ENCODE measurements around the gene CEP83.
"Not testable (repeated sequence)": the region's sequence is repeated elsewhere in the genome, so short reads cannot be mapped to it uniquely, and the experiment has no call there.

The CEP83 gene, protein sequence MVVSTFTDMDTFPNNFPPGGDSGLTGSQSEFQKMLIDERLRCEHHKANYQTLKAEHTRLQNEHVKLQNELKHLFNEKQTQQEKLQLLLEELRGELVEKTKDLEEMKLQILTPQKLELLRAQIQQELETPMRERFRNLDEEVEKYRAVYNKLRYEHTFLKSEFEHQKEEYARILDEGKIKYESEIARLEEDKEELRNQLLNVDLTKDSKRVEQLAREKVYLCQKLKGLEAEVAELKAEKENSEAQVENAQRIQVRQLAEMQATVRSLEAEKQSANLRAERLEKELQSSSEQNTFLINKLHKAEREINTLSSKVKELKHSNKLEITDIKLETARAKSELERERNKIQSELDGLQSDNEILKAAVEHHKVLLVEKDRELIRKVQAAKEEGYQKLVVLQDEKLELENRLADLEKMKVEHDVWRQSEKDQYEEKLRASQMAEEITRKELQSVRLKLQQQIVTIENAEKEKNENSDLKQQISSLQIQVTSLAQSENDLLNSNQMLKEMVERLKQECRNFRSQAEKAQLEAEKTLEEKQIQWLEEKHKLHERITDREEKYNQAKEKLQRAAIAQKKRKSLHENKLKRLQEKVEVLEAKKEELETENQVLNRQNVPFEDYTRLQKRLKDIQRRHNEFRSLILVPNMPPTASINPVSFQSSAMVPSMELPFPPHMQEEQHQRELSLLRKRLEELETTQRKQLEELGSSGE

DNA sequence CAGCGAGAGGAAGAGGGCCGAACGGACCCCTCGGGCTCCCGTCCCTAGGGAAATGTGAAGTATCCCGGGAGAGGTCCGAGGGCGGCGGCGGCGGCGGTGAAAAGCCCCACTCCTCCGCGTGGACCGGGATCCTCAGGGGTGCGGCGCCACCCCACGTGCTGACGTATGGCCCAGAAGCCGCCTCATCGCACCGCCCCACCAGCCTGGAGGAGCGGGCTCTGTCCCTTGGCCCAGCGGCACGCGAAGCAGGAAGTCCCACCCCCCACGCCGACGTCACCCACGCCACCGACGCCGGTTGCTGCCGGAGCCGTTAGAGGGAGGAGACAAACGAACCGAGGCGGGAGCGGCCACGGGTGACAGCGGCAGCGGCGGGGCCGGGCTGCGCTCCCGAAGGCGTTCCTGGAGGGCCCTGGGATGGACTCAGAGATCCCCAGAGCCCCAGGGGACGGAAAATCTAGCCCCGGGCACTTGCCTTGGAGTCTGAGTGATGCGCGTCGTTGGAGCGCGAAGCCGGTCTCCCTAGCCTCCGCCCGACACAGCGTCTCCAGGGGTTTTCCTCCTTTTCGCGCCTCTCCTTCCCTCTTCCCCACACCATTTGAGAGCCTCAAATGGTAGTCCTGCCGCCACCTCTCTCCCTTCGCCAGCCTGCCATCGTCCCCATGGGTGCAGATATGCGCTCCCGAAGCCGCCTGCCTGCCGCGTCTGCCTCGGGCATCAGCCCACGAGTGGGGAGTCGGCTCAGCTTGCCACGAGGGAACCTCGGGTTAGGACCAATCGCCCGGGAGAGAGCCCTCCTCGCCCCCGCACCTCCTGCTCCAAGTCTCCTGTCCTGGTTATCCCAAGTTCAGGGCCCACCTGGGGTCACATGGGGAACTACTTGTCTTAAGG is at the start of gene CEP83:
CEP83 (minus strand) TSS at position 140 of the 888 bp plus-strand sequence. CDS start 47,377 bp downstream, outside the sequence.
- DNase-seq (ENCODE audit: low spot score), result peak; percentile 96

DNA sequence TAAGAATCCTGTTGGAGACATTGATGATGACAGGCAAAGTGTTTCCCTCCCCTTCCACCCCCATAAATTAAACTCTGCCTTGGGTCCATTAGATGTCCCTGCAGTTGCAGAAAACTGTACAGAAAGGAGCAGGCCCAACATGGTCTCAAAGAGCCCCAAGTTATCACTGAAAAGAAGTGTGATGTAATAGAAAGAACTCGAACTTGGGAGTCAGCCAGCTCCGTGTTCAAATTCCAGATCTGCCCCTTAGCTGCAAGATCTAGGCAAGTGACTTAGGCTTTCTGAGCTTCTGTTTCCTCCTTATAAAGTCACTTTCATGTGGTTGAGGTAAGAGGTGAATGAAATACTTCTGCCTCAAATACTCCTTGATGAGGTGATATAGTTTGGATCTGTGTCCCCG is 49.6 kb upstream of the CEP83 start:
- DNase-seq (ENCODE audit: low spot score), result no peak

DNA sequence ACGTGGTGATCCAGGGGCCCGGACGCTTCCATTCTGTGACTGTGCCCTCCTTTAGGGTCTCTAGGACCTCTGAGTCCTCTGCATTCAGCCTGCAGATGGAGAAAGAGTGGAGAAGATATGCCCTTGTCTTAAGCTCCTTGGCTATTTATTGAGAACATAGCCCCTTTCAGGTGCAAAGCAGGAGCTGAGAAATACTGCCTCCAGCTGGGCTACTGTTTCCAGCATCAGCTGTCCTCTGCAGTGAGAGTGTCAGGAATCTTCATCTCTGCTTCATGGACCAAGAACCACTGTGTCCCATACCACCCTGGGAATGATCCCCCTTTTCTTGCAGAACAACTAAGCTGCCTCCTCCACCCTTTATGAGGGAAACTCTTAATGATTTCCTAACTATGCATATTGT is 47.8 kb upstream of the CEP83 start:
- DNase-seq (ENCODE audit: low spot score), result no peak

DNA sequence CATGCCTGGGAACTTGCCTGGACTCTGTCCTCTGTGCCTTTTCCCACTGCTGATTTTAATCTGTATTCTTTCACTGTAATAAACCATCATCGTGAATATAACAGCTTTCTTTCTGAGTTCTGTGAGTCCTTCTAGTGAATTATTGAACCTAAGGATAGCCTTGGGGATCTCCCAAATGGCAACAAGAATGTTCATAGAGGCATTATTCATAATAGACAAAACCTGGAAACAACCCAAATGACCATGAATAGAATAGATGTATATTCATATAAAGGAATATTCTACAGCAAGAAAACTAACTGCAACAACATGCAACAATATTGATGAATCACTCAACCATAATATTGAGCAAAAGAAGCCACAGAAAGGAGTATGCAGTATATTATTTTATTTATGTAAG is 44.7 kb upstream of the CEP83 start:
- DNase-seq (ENCODE audit: low spot score), result no peak

DNA sequence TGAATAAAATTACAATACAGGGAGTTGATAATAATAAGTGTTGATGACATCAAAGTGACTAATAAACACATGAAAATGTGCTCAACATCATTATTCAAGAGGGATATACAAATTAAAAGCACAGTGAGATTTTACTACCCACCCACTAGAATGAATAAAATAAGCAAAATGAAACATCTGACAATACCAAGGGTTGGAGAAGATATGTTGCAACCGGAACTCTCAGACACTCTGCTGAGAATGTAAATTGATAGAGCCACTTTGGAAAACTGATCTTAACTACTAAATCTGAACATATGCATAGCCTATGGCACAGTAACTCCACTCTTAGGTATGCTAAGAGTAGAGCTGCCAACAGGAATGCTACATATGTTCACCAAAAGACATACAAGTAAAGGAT is 44.0 kb upstream of the CEP83 start:
- no peak for DNase-seq (ENCODE audit: low spot score)

DNA sequence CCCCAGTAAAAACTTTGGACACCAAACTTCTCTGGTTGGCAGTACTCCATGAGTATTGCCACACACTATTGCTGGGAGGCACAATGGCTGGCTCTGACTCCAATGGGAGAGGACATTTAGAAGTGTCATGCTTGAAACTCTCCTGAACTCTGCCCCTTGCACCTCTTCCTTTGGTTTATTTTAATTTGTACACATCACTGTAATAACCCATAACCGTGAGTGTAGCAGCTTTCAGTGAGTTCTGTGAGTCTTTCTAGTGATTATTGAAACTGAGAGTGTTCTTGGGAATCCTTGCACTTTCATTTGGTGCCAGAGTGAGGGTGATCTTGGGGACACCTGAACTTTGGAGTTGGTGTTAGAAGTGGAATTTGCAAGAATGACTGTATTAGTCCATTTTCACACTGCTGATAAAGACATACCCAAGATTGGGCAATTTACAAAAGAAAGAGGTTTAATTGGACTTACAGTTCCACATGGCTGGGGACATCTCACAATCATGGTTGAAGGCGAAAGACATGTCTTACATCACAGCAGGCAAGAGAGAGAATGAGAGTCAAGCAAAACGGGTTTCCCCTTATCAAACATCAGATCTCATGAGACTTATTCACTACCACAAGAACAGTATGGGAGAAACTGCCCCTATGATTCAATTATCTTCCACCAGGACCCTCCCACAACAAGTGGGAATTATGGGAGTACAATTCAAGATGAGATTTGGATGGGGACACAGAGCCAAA is 41.3 kb upstream of the CEP83 start:
- DNase-seq (ENCODE audit: low spot score), result no peak

DNA sequence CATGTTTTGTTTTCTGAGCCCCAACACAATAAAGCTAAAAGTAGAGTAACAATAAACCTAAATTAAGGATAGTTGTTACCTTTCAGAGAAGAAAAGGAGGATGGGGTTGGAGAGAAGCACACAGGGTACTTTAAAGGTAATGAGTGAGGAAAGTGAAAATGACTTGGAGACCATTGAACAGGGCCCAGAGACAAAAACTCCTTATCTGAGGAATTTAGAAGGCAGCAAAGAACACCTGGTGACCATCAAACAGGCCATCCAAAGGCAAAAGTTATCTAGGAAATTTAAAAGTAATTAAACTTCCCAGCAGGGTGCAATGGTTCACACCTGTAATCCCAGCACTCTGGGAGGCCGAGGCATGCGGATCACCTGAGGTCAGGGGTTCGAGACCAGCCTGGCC is 39.0 kb upstream of the CEP83 start:
- no peak for DNase-seq (ENCODE audit: low spot score)

DNA sequence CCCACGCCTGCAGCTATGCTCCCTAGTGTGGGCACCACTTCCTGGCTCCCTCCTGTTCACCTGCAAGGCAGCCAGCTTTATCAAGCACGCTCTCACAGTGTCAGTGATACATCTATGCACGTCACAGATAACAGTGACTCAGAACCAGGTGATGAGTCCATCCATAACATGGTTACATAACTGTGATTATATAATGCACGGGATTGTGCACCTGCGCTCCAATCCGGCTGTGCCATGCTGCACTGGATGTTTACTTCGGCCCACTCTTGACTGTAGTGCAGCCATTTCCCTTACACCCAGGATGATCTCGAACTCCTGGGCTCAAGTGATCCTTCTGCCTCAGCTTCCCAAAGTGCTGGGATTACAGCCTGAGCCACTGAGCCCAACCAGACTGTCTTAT is 38.4 kb upstream of the CEP83 start:
- no peak for DNase-seq (ENCODE audit: low spot score)

DNA sequence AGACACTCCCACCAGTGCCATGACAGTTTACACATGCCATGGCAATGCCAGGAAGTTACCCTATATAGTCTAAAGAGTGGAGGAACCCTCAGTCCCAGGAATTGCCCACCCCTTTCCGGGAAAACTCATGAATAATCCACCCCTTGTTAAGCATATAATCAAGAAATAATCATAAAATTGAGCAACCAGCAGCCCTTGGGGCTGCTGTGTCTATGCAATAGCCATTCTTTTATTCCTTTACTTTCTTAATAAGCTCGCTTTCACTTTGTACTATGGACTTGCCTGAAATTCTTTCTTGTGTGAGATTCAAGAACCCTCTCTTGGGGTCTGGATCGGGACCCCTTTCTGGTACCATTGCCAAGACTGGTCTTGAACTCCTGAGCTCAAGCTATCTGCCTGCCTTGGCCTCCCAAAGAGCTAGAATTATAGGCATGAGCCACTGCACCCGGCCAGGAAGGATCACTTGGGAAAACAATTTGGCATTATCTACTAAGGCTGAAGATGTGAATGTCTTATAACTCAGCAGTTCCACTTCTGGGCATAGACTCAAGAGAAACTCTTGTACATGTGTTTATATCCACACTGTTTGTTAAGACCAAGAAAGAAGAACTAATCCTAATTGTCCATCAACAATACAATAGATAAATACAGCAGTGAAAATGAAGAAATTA is 35.9 kb upstream of the CEP83 start:
- DNase-seq (ENCODE audit: low spot score), result no peak

DNA sequence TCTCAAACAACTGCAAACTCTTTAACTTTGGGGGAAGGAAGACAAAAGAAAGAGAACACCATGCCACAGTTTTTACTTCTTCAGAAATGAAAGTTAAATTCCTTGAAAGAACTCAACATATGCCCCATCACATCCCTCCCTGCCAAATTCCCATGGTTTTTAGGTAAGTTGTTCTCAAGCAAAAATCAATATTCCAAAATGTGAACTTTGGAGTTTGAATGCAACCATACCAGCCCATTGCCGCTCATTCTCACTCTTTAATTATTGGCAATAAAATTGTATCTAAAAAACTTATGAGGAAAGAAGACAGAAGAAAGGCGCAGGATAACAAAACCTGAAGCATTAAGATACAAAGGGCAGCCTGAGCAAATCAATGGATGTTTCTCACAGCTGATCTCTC is 31.8 kb upstream of the CEP83 start:
- DNase-seq (ENCODE audit: low spot score), result no peak

DNA sequence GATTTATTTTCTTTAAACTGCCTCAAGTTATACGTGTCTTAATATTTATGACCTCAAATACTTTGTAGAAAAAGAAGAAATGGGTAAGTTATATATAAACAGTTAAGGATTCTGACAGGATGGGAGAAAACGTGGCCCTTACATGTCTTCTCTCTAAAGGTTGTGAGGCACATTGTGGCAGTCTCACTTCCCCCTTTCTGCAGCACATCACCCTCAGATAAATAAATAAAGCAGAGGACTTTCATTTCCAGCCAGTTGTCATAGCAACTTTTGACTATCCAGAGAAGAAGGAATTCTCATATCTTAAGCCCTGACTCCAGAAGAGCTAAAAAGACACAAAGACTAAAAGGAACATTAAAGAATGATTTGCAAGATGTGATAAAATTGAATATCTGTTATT is 28.8 kb upstream of the CEP83 start:
- peak; percentile 24 for DNase-seq (ENCODE audit: low spot score)

DNA sequence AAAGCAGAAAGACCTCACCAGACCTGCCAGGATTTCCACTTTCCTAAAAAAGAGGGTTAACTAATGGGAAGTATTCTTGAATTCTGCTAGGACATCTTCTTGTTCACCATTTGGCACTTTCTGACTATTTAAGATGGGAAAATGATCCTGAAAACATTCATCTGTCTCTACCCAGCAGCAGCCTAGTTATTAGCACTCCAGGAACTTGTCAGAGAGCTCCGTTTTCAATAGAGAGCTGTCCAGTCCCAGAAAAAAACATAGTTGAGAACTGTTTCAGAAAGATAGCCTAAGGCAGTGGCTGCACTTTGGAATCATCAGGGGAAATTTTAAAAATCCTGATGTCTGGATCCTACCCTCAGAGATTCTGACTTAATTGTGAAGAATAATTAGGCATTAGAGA is 22.1 kb upstream of the CEP83 start:
- no peak for DNase-seq (ENCODE audit: low spot score)

DNA sequence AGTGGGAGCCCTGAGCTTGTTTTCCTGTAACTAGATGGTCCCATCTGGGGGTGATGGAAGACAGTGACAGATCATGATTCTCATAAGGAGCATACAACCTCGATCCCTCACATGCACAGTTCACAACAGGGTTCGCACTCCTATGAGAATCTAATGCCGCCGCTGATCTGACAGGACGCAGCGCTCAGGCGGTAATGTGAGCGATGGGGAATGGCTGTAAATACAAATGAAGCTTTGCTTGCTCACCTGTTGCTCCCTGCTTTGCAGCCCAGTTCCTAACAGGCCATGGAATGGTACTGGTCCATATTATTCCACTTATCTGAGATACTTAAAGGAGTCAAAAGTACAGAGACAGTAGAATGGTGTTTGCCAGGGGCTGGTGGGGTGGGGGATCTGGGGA is 9.9 kb upstream of the CEP83 start:
- no peak for DNase-seq (ENCODE audit: low spot score)

DNA sequence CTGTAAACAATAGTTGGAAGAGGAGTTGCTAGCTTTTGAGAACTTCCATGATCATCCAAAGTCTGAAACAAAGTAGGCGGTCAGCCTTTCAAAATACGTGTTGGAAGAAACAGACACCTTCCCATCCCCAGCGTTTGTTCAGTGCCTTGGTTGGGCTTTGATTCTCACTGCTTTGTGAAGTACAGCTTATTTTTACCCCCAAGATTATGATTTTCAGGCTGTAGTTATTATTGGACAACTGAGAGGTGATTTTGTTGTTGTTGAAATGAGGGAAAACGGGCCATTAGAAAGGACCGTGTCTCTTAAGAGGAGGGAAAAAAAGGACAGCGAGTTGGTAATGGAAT is 921 bp upstream of the CEP83 start:
- no peak for DNase-seq (ENCODE audit: low spot score)

DNA sequence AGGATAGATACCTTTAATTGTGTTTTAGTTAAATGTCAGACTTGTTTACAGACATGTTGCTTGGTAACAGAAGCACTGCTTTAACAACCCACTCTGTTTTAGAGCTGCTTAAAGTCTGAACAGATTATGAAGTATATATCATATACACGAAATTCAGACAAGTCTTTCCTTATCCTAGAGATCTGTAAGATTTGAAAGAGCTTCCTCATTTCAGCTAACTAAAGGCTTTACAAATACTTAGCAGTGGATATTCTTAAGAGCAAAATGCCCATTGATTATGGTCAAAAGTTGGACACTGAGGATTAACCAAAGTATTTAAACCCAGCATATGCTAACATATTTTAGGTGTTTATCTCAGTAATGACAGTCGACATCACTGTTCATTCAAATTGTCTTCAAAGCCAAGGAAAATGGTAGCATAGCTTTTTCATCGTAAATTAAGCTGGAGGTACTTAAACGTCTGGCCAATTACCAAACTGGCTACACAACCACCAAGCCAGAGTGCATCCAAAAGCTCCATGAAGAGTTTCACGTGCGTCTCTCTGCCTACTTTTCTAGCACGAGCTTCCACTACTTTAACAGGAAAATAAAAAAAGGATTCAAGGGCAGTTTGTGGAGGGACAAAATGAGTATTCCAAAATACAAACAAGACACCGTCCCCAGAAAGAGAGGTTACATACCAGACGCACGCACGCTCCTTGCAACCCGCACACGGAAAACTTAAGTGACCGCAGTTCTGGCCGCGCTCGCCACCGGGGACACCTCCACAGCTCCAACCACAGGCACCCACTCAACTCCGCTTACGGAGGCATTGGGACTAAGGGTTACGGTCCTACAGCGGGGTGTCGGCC is 565 bp downstream of the CEP83 start:
- DNase-seq (ENCODE audit: low spot score), result no peak

DNA sequence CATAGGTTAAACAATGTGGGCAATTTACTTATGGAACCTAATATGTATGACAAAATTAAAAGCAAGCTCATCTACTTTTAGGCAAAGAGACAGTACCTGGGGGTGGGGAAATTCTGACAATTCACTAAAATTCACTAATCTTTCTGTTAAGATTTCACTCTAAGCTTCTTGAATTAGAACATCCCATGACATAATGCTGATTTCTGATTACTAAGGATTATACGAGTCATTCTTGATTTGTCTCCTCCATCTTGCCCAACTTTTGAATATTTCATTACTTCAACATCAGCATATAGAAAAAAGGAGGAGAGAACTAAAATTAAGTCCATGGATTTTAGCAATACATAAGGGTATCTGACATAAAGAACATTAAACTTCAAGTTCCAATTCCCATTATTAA is 2.4 kb downstream of the CEP83 start:
- DNase-seq (ENCODE audit: low spot score), result no peak

DNA sequence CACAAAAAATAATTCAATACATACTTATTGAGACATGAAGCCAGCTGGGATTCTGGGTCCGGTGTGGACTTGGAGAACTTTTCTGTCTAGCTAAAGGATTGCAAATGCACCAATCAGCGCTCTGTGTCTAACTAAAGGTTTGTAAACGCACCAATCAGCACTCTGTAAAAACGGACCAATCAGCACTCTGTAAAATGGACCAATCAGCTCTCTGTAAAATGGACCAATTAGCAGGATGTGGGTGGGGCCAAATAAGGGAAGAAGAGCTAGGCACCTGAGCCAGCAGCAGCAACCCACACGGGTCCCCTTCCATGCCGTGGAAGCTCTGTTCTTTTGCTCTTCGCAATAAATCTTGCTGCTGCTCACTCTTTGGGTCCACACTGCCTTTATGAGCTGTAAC is 5.3 kb downstream of the CEP83 start:
- not testable (repeated sequence) for DNase-seq (ENCODE audit: low spot score)

DNA sequence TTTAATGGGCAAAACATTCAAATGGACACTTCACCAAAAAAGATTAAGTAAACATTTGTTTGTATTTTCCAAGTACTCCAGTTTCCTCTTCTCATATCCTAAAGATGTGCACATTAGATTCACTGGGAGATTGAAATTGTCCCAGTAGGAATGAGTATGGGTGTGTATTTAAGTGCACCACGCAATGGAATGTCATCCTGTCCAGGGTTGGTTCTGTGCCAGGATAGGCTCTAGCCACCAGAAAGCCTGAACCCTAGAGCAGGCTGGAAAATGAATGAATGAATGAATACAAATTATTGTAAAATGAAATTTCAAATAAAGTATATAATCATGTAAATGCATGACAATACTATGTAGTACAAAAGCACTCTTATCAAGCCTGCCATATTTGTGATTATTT is 14.0 kb downstream of the CEP83 start:
- no peak for DNase-seq (ENCODE audit: low spot score)

DNA sequence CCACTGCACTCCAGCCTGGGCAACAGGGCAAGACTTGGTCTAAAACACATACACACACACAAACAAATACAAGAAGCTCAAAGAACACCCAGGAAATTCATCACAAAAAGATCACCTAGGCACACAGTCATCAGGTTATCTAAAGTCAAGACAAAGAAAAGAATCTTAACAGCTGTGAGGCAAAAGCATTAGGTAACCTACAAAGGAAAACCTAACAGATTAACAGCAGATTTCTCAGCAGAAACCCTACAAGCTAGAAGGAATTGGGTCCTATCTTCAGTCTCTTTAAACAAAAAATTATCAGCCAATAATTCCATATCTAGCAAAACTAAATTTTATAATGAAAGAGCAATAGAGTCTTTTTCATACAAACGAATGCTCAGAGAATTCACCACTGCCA is 22.4 kb downstream of the CEP83 start:
- no peak for DNase-seq (ENCODE audit: low spot score)

DNA sequence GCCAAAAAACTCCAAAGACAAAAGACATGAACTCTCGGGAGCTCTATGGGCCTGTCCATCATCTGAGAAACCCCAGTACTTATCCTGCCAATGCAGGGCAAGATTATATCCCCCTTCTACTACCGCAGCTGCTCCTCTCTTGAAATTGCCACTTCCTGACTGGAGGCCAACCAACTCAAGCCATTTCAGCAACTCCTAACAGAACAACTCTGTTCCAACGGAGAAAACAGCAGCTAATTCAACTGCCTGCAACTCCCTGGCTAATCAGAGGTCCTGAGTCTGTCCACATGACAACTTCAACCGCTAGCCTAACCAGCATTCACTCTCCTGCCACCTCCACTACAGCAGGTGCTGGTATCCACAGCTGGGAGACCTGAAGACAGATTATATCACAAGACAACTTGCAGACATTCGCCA is 24.1 kb downstream of the CEP83 start:
- peak; percentile 28 for DNase-seq (ENCODE audit: low spot score)

DNA sequence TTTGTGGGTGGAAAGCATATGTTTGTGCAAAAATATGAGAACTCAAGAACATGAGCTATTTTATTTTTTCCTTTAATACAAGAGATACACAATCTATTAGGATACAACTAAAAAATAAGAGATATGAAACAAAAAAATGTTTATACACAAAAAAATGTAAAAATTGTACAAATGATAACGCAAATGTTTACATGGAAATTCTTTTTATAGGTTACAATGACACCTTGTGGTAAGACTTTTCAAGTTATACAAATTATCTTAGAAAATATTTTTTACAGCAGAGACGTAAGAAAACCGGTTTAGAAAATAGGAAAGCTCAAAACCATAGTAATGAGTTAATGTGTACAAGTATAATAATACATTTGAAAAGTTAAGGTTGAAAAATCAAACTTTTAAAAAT is 25.5 kb downstream of the CEP83 start:
- no peak for DNase-seq (ENCODE audit: low spot score)
